Measurements from ENCODE around the gene ADGRE2. TPM values are rescaled to one million over a fixed set of nuclear protein-coding genes. Genes with fewer than 3 reads are reported as not detected.

ADGRE2 gene
- total and polyA plus RNA-seq, 2 of the 4 experiments (the other 2 are of a cell fraction): not detected

- dilution Hi-C loops (cut with HindIII; ENCODE audit: low sequenced_read_pairs, unreplicated experiment) (no loop called here), intact Hi-C loops (cut with micrococcal nuclease) (no loop called here), in situ Hi-C loops (cut with MboI; ENCODE audit: low sequenced_read_pairs) (no loop called here)
- TF ChIP-seq MAZ (IDR thresholded peaks at IDR 0.05; ENCODE audit: borderline replicate concordance, low read depth, low read length): no peak
- TF ChIP-seq NFE2L2 (IDR thresholded peaks at IDR 0.05; ENCODE audit: low read depth, low read length): no peak
- TF ChIP-seq SMC3 (IDR thresholded peaks at IDR 0.05; ENCODE audit: low read depth, low read length): no peak
- TF ChIP-seq CHD1 (IDR thresholded peaks at IDR 0.05; ENCODE audit: low read depth, low read length): no peak
- TF ChIP-seq RAD21 (IDR thresholded peaks at IDR 0.05; ENCODE audit: low read length): no peak
- TF ChIP-seq RFX5 (IDR thresholded peaks at IDR 0.05; ENCODE audit: low read depth, low read length): no peak
- TF ChIP-seq MXI1 (IDR thresholded peaks at IDR 0.05; ENCODE audit: borderline replicate concordance, low read depth, low read length): no peak
- TF ChIP-seq MAFK (IDR thresholded peaks at IDR 0.05; ENCODE audit: low read depth, low read length): no peak
- TF ChIP-seq ELK1 (IDR thresholded peaks at IDR 0.05; ENCODE audit: borderline replicate concordance, low read depth, low read length): no peak
- TF ChIP-seq CTCF (conservative IDR thresholded peaks at IDR 0.05; ENCODE audit: low read depth, low read length): no peak
- TF ChIP-seq CEBPB (IDR thresholded peaks at IDR 0.05; ENCODE audit: low read depth, low read length): no peak
- no peak for TF ChIP-seq FOS (IDR thresholded peaks at IDR 0.05; ENCODE audit: low read depth, low read length)
- no peak for TF ChIP-seq POLR2A (IDR thresholded peaks at IDR 0.05; ENCODE audit: low read depth, low read length)
- TF ChIP-seq BHLHE40 (IDR thresholded peaks at IDR 0.05; ENCODE audit: low read depth, low read length): no peak
- no peak for TF ChIP-seq USF2 (IDR thresholded peaks at IDR 0.05; ENCODE audit: low read depth, low read length)
- no peak for TF ChIP-seq RCOR1 (IDR thresholded peaks at IDR 0.05; ENCODE audit: insufficient replicate concordance, low read length)
- H3K14ac ChIP-seq (replicated peaks; ENCODE audit: low read depth, low read length): no peak overlapping the region
- no peak overlapping the region for H4K5ac ChIP-seq (ENCODE audit: low read depth, low read length)
- no peak overlapping the region for H2BK15ac ChIP-seq (ENCODE audit: low read depth, low read length)
- no peaks in the 10 kb centered on the region for H3K9me1 ChIP-seq (ENCODE audit: insufficient read depth, low read length)
- no peak overlapping the region for H2AK9ac ChIP-seq (replicated peaks; ENCODE audit: low read depth, low read length, poor library complexity)
- H3K9me3 ChIP-seq (ENCODE audit: control insufficient read depth, insufficient read depth, low read length): peaks cover 18% of the 10 kb centered on the region
- H3K4me1 ChIP-seq (ENCODE audit: control insufficient read depth, insufficient read depth, low read length): no peaks in the 10 kb centered on the region
- no peak overlapping the region for H4K8ac ChIP-seq (ENCODE audit: low read depth in 2 of 2, low read length in 2 of 2)
- no peak overlapping the region for H3K27ac ChIP-seq (ENCODE audit: insufficient read depth, low read length)
- WGBS, 2 experiments (ENCODE audit: extremely low coverage in 2 of 2, insufficient read length in 1 of 2): 45% methylated on average over 2 of the region's 5 CpGs; no CpG with 5 or more reads in 1 of the 2 experiments
- no peak overlapping the region for H3K18ac ChIP-seq (ENCODE audit: low read depth, low read length)
- POLR2A ChIA-PET (ENCODE audit: unreplicated experiment): no interaction called here
- H4K91ac ChIP-seq (ENCODE audit: insufficient read depth, low read depth, low read length): no peak overlapping the region
- no peak overlapping the region for H2AK5ac ChIP-seq (ENCODE audit: low read depth, low read length)
- no peak overlapping the region for H2BK20ac ChIP-seq (ENCODE audit: low read depth, low read length)
- no peaks in the 10 kb centered on the region for H3K36me3 ChIP-seq (ENCODE audit: control insufficient read depth, insufficient read depth, low read length)
- no peak overlapping the region for H3K4me3 ChIP-seq (ENCODE audit: insufficient read depth, low read depth, low read length)
- H3K9ac ChIP-seq (ENCODE audit: low read depth, low read length): no peak overlapping the region
- no peak for DNase-seq
- H3K27me3 ChIP-seq (ENCODE audit: control insufficient read depth, insufficient read depth, low read length): no peaks in the 10 kb centered on the region
- no peaks in the 10 kb centered on the region for H3K79me1 ChIP-seq (ENCODE audit: low read depth in 1 of 2, low read length in 2 of 2)
- no peak overlapping the region for H3K56ac ChIP-seq (ENCODE audit: extremely low read depth, insufficient read depth, low read length)
- H3K4ac ChIP-seq (ENCODE audit: low read depth, low read length): no peak overlapping the region
- H2AFZ ChIP-seq (replicated peaks; ENCODE audit: low read length, poor library complexity): no peak overlapping the region
- H2BK120ac ChIP-seq (ENCODE audit: low read depth, low read length): no peak overlapping the region
- CTCF ChIA-PET: no interaction called here
- H2BK5ac ChIP-seq (ENCODE audit: low read depth, low read length, poor library complexity, severe bottlenecking): no peak overlapping the region
- no peaks in the 10 kb centered on the region for H4K20me1 ChIP-seq (ENCODE audit: insufficient read depth, low read length)
- ATAC-seq (ENCODE audit: low read depth): no peak
- no peak overlapping the region for H3K4me2 ChIP-seq (ENCODE audit: low read depth, low read length)
- H3K23ac ChIP-seq (ENCODE audit: low read depth, low read length): no peak overlapping the region
- BruUV-seq (replicated peaks): no TSS peak
These were observed 8.2 kb downstream of the ADGRE2 start for GRCh38 chr19:14770136-14770535.
